ENCODE measurements around the gene KIF13A.
"Not testable (repeated sequence)": the region's sequence is repeated elsewhere in the genome, so short reads cannot be mapped to it uniquely, and the experiment has no call there.

The KIF13A gene

GRCh38 chr6:18024876-18025275, 37.4 kb upstream of the KIF13A start:
- H3K36me3 ChIP-seq (replicated peaks; ENCODE audit: low read depth, low read length), result no peaks in the 10 kb centered on the region
- H3K4me2 ChIP-seq (ENCODE audit: low read length), result no peak overlapping the region
- no peak overlapping the region for H3K4me3 ChIP-seq (ENCODE audit: low read length)
- no peak for TF ChIP-seq EZH2phosphoT487 (IDR thresholded peaks at IDR 0.05; ENCODE audit: low read depth)
- TF ChIP-seq, protein P1, sequence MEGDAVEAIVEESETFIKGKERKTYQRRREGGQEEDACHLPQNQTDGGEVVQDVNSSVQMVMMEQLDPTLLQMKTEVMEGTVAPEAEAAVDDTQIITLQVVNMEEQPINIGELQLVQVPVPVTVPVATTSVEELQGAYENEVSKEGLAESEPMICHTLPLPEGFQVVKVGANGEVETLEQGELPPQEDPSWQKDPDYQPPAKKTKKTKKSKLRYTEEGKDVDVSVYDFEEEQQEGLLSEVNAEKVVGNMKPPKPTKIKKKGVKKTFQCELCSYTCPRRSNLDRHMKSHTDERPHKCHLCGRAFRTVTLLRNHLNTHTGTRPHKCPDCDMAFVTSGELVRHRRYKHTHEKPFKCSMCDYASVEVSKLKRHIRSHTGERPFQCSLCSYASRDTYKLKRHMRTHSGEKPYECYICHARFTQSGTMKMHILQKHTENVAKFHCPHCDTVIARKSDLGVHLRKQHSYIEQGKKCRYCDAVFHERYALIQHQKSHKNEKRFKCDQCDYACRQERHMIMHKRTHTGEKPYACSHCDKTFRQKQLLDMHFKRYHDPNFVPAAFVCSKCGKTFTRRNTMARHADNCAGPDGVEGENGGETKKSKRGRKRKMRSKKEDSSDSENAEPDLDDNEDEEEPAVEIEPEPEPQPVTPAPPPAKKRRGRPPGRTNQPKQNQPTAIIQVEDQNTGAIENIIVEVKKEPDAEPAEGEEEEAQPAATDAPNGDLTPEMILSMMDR (IDR thresholded peaks at IDR 0.05; ENCODE audit: low read depth, low read length), result no peak
- H3K27ac ChIP-seq (ENCODE audit: low read length), result no peak overlapping the region
- no peaks in the 10 kb centered on the region for H3K27me3 ChIP-seq (ENCODE audit: low read depth, low read length)
- no peaks in the 10 kb centered on the region for H3K79me2 ChIP-seq (ENCODE audit: low read length)
- H3K9me3 ChIP-seq (ENCODE audit: insufficient read depth, low read length), result no peaks in the 10 kb centered on the region
- no peaks in the 10 kb centered on the region for H3K4me1 ChIP-seq (ENCODE audit: low read length)
- H3K9ac ChIP-seq (ENCODE audit: low read length), result no peak overlapping the region
- H4K20me1 ChIP-seq (ENCODE audit: insufficient read depth, low read length), result no peaks in the 10 kb centered on the region
- no peak overlapping the region for H2AFZ ChIP-seq (ENCODE audit: low read depth, low read length)

DNA sequence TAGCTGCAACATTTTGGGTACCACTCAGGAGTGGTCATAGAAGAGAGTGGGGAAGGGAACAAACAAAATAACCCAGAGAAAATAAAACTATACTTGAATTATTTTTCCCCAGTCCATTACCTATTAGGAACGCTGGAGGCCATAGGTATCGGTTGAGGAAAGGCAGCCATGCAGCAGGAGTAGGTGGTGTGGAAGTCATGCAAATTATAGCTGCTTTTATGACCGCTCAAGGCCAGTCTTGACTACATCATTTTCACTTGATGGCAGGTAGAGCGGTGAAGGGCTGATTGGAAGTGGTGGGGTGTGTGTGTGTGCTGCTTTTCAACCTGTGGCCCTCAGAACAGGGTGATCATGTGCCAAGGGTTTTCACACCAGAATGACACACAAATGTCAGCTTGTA, 36.5 kb upstream of the KIF13A start:
- no peak overlapping the region for H2AFZ ChIP-seq (ENCODE audit: low read depth, low read length)
- TF ChIP-seq EZH2phosphoT487 (IDR thresholded peaks at IDR 0.05; ENCODE audit: low read depth), result no peak
- TF ChIP-seq, protein P1 (IDR thresholded peaks at IDR 0.05; ENCODE audit: low read depth, low read length), result no peak
- H3K27ac ChIP-seq (ENCODE audit: low read length), result no peak overlapping the region
- no peaks in the 10 kb centered on the region for H3K9me3 ChIP-seq (ENCODE audit: insufficient read depth, low read length)
- H3K79me2 ChIP-seq (ENCODE audit: low read length), result no peaks in the 10 kb centered on the region
- no peaks in the 10 kb centered on the region for H4K20me1 ChIP-seq (ENCODE audit: insufficient read depth, low read length)
- H3K27me3 ChIP-seq (ENCODE audit: low read depth, low read length), result no peaks in the 10 kb centered on the region
- no peak overlapping the region for H3K4me2 ChIP-seq (ENCODE audit: low read length)
- no peak overlapping the region for H3K9ac ChIP-seq (ENCODE audit: low read length)
- H3K4me1 ChIP-seq (ENCODE audit: low read length), result no peaks in the 10 kb centered on the region
- no peaks in the 10 kb centered on the region for H3K36me3 ChIP-seq (replicated peaks; ENCODE audit: low read depth, low read length)
- no peak overlapping the region for H3K4me3 ChIP-seq (ENCODE audit: low read length)

GRCh38 chr6:18022398-18023231, 35.2 kb upstream of the KIF13A start:
- no peaks in the 10 kb centered on the region for H3K4me1 ChIP-seq (ENCODE audit: low read length)
- no peaks in the 10 kb centered on the region for H3K27me3 ChIP-seq (ENCODE audit: low read depth, low read length)
- H3K27ac ChIP-seq (ENCODE audit: low read length), result no peak overlapping the region
- no peak overlapping the region for H3K9ac ChIP-seq (ENCODE audit: low read length)
- H3K9me3 ChIP-seq (ENCODE audit: insufficient read depth, low read length), result no peaks in the 10 kb centered on the region
- no peak overlapping the region for H3K4me3 ChIP-seq (ENCODE audit: low read length)
- H4K20me1 ChIP-seq (ENCODE audit: insufficient read depth, low read length), result no peaks in the 10 kb centered on the region
- no peaks in the 10 kb centered on the region for H3K36me3 ChIP-seq (replicated peaks; ENCODE audit: low read depth, low read length)
- no peak for TF ChIP-seq EZH2phosphoT487 (IDR thresholded peaks at IDR 0.05; ENCODE audit: low read depth)
- TF ChIP-seq, protein P1 (IDR thresholded peaks at IDR 0.05; ENCODE audit: low read depth, low read length), result no peak
- H2AFZ ChIP-seq (ENCODE audit: low read depth, low read length), result no peak overlapping the region
- H3K79me2 ChIP-seq (ENCODE audit: low read length), result no peaks in the 10 kb centered on the region
- H3K4me2 ChIP-seq (ENCODE audit: low read length), result no peak overlapping the region

DNA sequence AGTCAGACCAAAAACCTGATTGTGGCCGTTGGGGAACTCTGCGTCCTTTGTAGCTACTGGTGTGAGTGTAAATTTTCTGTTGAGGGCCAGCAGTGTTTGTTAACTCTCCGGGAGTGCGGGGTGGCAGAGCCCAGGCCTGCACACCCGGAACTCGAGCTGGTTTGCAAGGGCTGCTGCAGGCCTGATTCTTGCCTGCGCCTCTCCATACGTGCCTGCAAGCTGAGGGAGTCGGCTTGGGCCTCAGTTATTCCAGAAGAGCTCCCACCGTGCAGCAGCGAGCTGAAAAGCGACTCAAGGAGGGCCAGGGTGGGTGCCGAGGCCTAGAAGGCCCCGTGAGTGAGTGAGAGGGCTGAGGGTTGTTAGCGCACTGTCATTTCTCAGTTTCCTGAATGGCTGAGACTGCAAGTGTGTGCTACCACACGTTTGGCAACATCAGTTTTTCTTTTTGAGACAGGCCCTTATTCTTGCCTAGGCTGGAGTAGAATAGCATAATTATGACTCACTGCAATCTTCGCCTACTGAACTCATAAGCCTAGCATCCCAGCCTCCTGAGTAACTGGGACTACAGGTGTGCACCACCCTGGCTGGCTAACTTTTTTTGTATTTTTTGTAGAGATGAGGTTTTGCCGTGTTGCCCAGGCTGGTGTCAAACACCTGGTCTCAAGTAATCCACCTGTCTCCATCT, 33.9 kb upstream of the KIF13A start:
- Histone ChIP-seq H3K9me3 (ENCODE audit: insufficient read depth, low read length) (no peaks in the 10 kb centered on the region), H3K27me3 (ENCODE audit: low read depth, low read length) (0 out of 2 replicates have a peak, but pooled peaks cover 2% of the 10 kb centered on the region), H3K4me3 (ENCODE audit: low read length) (no peak overlapping the region), H3K4me1 (ENCODE audit: low read length) (no peaks in the 10 kb centered on the region), H2AFZ (ENCODE audit: low read depth, low read length) (no peak overlapping the region), H3K79me2 (ENCODE audit: low read length) (no peaks in the 10 kb centered on the region), H3K9ac (ENCODE audit: low read length) (no peak overlapping the region), H3K36me3 (replicated peaks; ENCODE audit: low read depth, low read length) (no peaks in the 10 kb centered on the region), H4K20me1 (ENCODE audit: insufficient read depth, low read length) (no peaks in the 10 kb centered on the region), H3K4me2 (ENCODE audit: low read length) (no peak overlapping the region), H3K27ac (ENCODE audit: low read length) (no peak overlapping the region)
- TF ChIP-seq, protein P1 (IDR thresholded peaks at IDR 0.05; ENCODE audit: low read depth, low read length), result no peak
- TF ChIP-seq EZH2phosphoT487 (IDR thresholded peaks at IDR 0.05; ENCODE audit: low read depth), result no peak

GRCh38 chr6:18020545-18020944, 33.1 kb upstream of the KIF13A start:
- H3K27ac ChIP-seq (ENCODE audit: low read length); H3K27me3 ChIP-seq (ENCODE audit: low read depth, low read length); H3K36me3 ChIP-seq (replicated peaks; ENCODE audit: low read depth, low read length); H3K4me1 ChIP-seq (ENCODE audit: low read length); H3K4me3 ChIP-seq (ENCODE audit: low read length); H2AFZ ChIP-seq (ENCODE audit: low read depth, low read length); H3K4me2 ChIP-seq (ENCODE audit: low read length); H4K20me1 ChIP-seq (ENCODE audit: insufficient read depth, low read length); H3K9me3 ChIP-seq (ENCODE audit: insufficient read depth, low read length); H3K9ac ChIP-seq (ENCODE audit: low read length); H3K79me2 ChIP-seq (ENCODE audit: low read length): not testable (repeated sequence)
